ENCODE data around the gene HNMT. TPM values are rescaled to one million over a fixed set of nuclear protein-coding genes. Genes with fewer than 3 reads are reported as not detected.
"Not testable (repeated sequence)": the region's sequence is repeated elsewhere in the genome, so short reads cannot be mapped to it uniquely, and the experiment has no call there.

Gene HNMT
- total RNA-seq, 2 experiments from 2014 or later, result not detected

GRCh38 chr2:137995368-137995767 lies 31.1 kb downstream of the HNMT start:
- POLR2A ChIA-PET; H3K27me3 Mint-ChIP-seq; CTCF ChIA-PET; H3K4me3 Mint-ChIP-seq; H3K4me1 Mint-ChIP-seq; H3K36me3 Mint-ChIP-seq (ENCODE audit: low read depth); H3K27ac Mint-ChIP-seq; H3K9me3 Mint-ChIP-seq; DNase-seq: not testable (repeated sequence)

DNA sequence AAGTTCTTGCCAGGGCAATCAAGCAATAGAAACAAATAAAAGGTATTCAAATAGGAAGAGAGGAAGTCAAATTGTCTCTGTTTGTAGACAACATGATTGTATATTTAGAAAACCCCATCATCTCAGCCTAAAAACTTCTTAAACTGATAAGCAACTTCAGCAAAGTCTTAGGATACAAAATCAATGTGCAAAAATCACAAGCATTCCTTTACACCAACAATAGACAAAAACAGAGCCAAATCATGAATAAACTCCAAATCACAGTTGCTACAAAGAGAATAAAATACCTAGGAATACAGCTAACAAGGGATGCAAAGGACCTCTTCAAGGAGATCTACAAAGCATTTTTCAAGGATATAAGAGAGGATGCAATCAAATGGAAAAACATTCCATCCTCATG lies 31.9 kb downstream of the HNMT start:
- POLR2A ChIA-PET, H3K9me3 Mint-ChIP-seq, DNase-seq: not testable (repeated sequence)

DNA sequence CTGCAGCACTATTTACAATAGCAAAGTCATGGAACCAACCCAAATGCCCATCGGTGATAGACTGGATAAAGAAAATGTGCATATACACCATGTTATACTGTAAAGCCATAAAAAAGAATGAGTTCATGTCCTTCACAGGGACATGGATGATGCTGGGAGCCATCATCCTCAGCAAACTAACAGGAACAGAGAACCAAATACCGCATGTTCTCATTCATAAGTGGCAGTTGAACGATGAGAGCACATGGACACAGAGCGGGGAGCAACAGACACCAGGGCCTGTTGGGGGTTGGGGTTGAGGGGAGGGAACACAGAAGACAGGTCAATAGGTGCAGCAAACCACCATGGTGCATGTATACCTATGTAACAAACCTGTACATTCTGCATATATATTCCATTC lies 33.5 kb downstream of the HNMT start:
- Mint-ChIP-seq H3K27me3 (no peaks in the 10 kb centered on the region), H3K36me3 (ENCODE audit: low read depth) (no peaks in the 10 kb centered on the region), H3K27ac (no peak overlapping the region), H3K9me3 (peaks cover 3% of the 10 kb centered on the region), H3K4me3 (no peak overlapping the region), H3K4me1 (no peaks in the 10 kb centered on the region)
- DNase-seq, result no peak
- ChIA-PET CTCF (no interaction called here), POLR2A (no interaction called here)

More for the DNA sequence above, 31.9 kb downstream of the HNMT start:
- H3K27ac Mint-ChIP-seq; H3K27me3 Mint-ChIP-seq; H3K4me3 Mint-ChIP-seq; H3K4me1 Mint-ChIP-seq; H3K36me3 Mint-ChIP-seq (ENCODE audit: low read depth); CTCF ChIA-PET: not testable (repeated sequence)

GRCh38 chr2:137998503-137998902 lies 34.2 kb downstream of the HNMT start:
- ChIA-PET CTCF (no interaction called here), POLR2A (no interaction called here)
- DNase-seq, result no peak
- H3K36me3 Mint-ChIP-seq (ENCODE audit: low read depth), result no peaks in the 10 kb centered on the region
- H3K27ac Mint-ChIP-seq, result no peak overlapping the region
- H3K4me3 Mint-ChIP-seq, result no peak overlapping the region
- H3K9me3 Mint-ChIP-seq, result no peaks in the 10 kb centered on the region
- no peaks in the 10 kb centered on the region for H3K4me1 Mint-ChIP-seq
- H3K27me3 Mint-ChIP-seq, result no peaks in the 10 kb centered on the region

DNA sequence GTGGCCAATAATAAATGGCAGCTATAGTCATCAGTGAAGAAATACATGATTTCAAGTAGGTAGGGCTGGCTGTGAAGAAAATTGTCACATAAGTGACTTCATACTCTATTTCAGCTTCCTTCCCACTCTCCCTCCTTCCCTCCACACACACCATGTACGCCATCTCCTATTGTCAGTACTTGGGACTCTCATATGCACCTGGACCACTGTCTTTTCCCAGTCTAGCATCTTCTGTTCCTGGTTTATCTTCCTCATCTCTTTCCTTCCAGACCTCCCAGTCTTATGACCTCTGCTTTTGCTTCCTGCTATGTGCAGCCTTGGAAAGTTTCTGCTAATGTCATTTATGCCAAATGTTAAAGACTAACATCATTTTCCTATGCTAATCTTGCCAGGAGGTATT lies 35.0 kb downstream of the HNMT start:
- no peak overlapping the region for H3K27ac Mint-ChIP-seq
- POLR2A ChIA-PET, result no interaction called here
- no peaks in the 10 kb centered on the region for H3K4me1 Mint-ChIP-seq
- no peak for DNase-seq
- H3K9me3 Mint-ChIP-seq, result no peaks in the 10 kb centered on the region
- no peaks in the 10 kb centered on the region for H3K27me3 Mint-ChIP-seq
- CTCF ChIA-PET, result no interaction called here
- H3K4me3 Mint-ChIP-seq, result no peak overlapping the region
- H3K36me3 Mint-ChIP-seq (ENCODE audit: low read depth), result no peaks in the 10 kb centered on the region

- no peak for DNase-seq
- Mint-ChIP-seq H3K9me3 (no peaks in the 10 kb centered on the region), H3K36me3 (ENCODE audit: low read depth) (no peaks in the 10 kb centered on the region), H3K27me3 (no peaks in the 10 kb centered on the region), H3K27ac (no peak overlapping the region), H3K4me3 (no peak overlapping the region), H3K4me1 (no peaks in the 10 kb centered on the region)
- POLR2A ChIA-PET, result no interaction called here
- CTCF ChIA-PET, result no interaction called here
Measured at GRCh38 chr2:138000009-138000408, 35.7 kb downstream of the HNMT start.

- Mint-ChIP-seq H3K36me3 (ENCODE audit: low read depth) (no peaks in the 10 kb centered on the region), H3K4me3 (no peak overlapping the region), H3K9me3 (no peaks in the 10 kb centered on the region), H3K4me1 (no peaks in the 10 kb centered on the region), H3K27ac (no peak overlapping the region), H3K27me3 (no peaks in the 10 kb centered on the region)
- POLR2A ChIA-PET, result no interaction called here
- no peak for DNase-seq
- CTCF ChIA-PET, result no interaction called here
Measured at GRCh38 chr2:138000796-138001195, 36.5 kb downstream of the HNMT start.

- H3K4me1 Mint-ChIP-seq, result no peaks in the 10 kb centered on the region
- H3K9me3 Mint-ChIP-seq, result no peaks in the 10 kb centered on the region
- POLR2A ChIA-PET, result no interaction called here
- no peaks in the 10 kb centered on the region for H3K27me3 Mint-ChIP-seq
- DNase-seq, result no peak
- H3K4me3 Mint-ChIP-seq, result no peak overlapping the region
- no peaks in the 10 kb centered on the region for H3K36me3 Mint-ChIP-seq (ENCODE audit: low read depth)
- no peak overlapping the region for H3K27ac Mint-ChIP-seq
- CTCF ChIA-PET, result no interaction called here
Measured at GRCh38 chr2:138003411-138003810, 39.1 kb downstream of the HNMT start.

GRCh38 chr2:138007431-138007830 lies 43.2 kb downstream of the HNMT start:
- DNase-seq, result no peak
- Mint-ChIP-seq H3K4me1 (no peaks in the 10 kb centered on the region), H3K27ac (no peak overlapping the region), H3K36me3 (ENCODE audit: low read depth) (no peaks in the 10 kb centered on the region), H3K9me3 (no peaks in the 10 kb centered on the region), H3K27me3 (no peaks in the 10 kb centered on the region), H3K4me3 (no peak overlapping the region)
- ChIA-PET CTCF (no interaction called here), POLR2A (no interaction called here)

DNA sequence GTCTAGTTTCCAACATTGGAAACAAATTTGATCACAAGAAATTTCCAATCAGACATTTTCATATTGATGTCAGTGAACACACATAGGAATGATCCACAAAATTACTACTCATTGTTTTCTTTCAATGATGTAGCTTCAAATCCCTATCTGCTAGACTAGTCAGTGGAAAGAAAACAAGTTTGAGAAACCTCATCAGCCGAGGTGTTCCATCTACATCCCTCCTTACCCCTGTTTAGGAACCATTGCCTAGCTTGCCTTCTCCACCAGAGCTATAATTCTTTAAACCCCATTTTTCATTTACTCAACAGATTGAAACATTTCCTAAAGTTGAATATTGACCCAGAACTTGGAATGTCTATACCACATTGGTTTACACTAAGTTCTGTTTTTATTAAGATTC lies 45.3 kb downstream of the HNMT start:
- Mint-ChIP-seq H3K27ac (no peak overlapping the region), H3K9me3 (no peaks in the 10 kb centered on the region), H3K36me3 (ENCODE audit: low read depth) (no peaks in the 10 kb centered on the region), H3K27me3 (no peaks in the 10 kb centered on the region), H3K4me3 (no peak overlapping the region), H3K4me1 (no peaks in the 10 kb centered on the region)
- ChIA-PET CTCF (no interaction called here), POLR2A (interaction anchor here (0.7 kb wide), 1 partner anchor 511 kb away, joined by 3 read pairs; no protein-coding TSS in a partner anchor)
- no peak for DNase-seq

GRCh38 chr2:138010890-138011289 lies 46.6 kb downstream of the HNMT start:
- Mint-ChIP-seq H3K9me3 (no peaks in the 10 kb centered on the region), H3K36me3 (ENCODE audit: low read depth) (no peaks in the 10 kb centered on the region), H3K4me1 (no peaks in the 10 kb centered on the region), H3K27me3 (no peaks in the 10 kb centered on the region), H3K27ac (no peak overlapping the region), H3K4me3 (no peak overlapping the region)
- CTCF ChIA-PET, result no interaction called here
- POLR2A ChIA-PET, result no interaction called here
- no peak for DNase-seq

GRCh38 chr2:138012082-138012481 lies 47.8 kb downstream of the HNMT start:
- no peak for DNase-seq
- H3K36me3 Mint-ChIP-seq (ENCODE audit: low read depth), result no peaks in the 10 kb centered on the region
- ChIA-PET POLR2A (no interaction called here), CTCF (no interaction called here)
- H3K27ac Mint-ChIP-seq, result no peak overlapping the region
- no peaks in the 10 kb centered on the region for H3K27me3 Mint-ChIP-seq
- no peak overlapping the region for H3K4me3 Mint-ChIP-seq
- H3K9me3 Mint-ChIP-seq, result no peaks in the 10 kb centered on the region
- no peaks in the 10 kb centered on the region for H3K4me1 Mint-ChIP-seq

- Mint-ChIP-seq H3K27me3 (no peaks in the 10 kb centered on the region), H3K4me3 (no peak overlapping the region), H3K27ac (no peak overlapping the region), H3K9me3 (no peaks in the 10 kb centered on the region), H3K4me1 (no peaks in the 10 kb centered on the region), H3K36me3 (ENCODE audit: low read depth) (no peaks in the 10 kb centered on the region)
- ChIA-PET CTCF (no interaction called here), POLR2A (no interaction called here)
- DNase-seq, result no peak
Measured at GRCh38 chr2:138012968-138013367, 48.7 kb downstream of the HNMT start.

GRCh38 chr2:138013639-138014038 lies 49.4 kb downstream of the HNMT start:
- H3K4me3 Mint-ChIP-seq, result no peak overlapping the region
- H3K36me3 Mint-ChIP-seq (ENCODE audit: low read depth), result no peaks in the 10 kb centered on the region
- H3K9me3 Mint-ChIP-seq, result no peaks in the 10 kb centered on the region
- no peaks in the 10 kb centered on the region for H3K27me3 Mint-ChIP-seq
- DNase-seq, result no peak
- H3K4me1 Mint-ChIP-seq, result no peaks in the 10 kb centered on the region
- CTCF ChIA-PET, result no interaction called here
- POLR2A ChIA-PET, result no interaction called here
- no peak overlapping the region for H3K27ac Mint-ChIP-seq

- Mint-ChIP-seq H3K27ac (no peak overlapping the region), H3K4me1 (no peaks in the 10 kb centered on the region)
- POLR2A ChIA-PET, result no interaction called here
Measured at GRCh38 chr2:138015494-138015893, 51.2 kb downstream of the HNMT start.

More at GRCh38 chr2:138015494-138015893, 51.2 kb downstream of the HNMT start:
- Mint-ChIP-seq H3K36me3 (ENCODE audit: low read depth) (no peaks in the 10 kb centered on the region), H3K27me3 (no peaks in the 10 kb centered on the region), H3K4me3 (no peak overlapping the region), H3K9me3 (no peaks in the 10 kb centered on the region)
- no peak for DNase-seq
- CTCF ChIA-PET, result no interaction called here
